ENCODE measurements around the gene MOV10L1. TPM values are rescaled to one million over a fixed set of nuclear protein-coding genes. Genes with fewer than 3 reads are reported as not detected.

Gene MOV10L1
- total and polyA plus RNA-seq, 10 donors, result 0.10 to 0.37 (median 0.15) TPM; not detected in 7

- Histone ChIP-seq H3K27ac (no peak overlapping the region), H3K4me1 (peaks cover 0 to 7% (median 0%) of the 10 kb centered on the region in 6 donors), H3K27me3 (replicated peaks in 1 of 7) (peaks cover 0 to 58% (median 22%) of the 10 kb centered on the region in 7 donors), H3K36me3 (no peaks in the 10 kb centered on the region), H3K4me3 (no peak overlapping the region), H3K9me3 (peaks cover 0 to 27% (median 12%) of the 10 kb centered on the region in 8 donors)
- no peak for DNase-seq
- WGBS, 5 donors, result 88 to 91% (median 90%) methylated on average over 36 of the region's 36 CpGs
- intact Hi-C loops (cut with DNase I; ENCODE audit: low total_unique reads), result no loop called here
- TF ChIP-seq POLR2A (IDR thresholded peaks at IDR 0.05), result no peak
- TF ChIP-seq POLR2AphosphoS5 (IDR thresholded peaks at IDR 0.05), result no peak
- no peak for TF ChIP-seq CTCF (IDR thresholded peaks at IDR 0.05 in 8 of 11, conservative IDR thresholded peaks at IDR 0.05 in 3 of 11)
Measured at GRCh38 chr22:50049299-50050195, 40.3 kb upstream of the MOV10L1 start.

- Histone ChIP-seq H3K4me1 (peaks cover 0 to 7% (median 0%) of the 10 kb centered on the region in 6 donors), H3K27me3 (replicated peaks in 1 of 7) (peaks cover 0 to 56% (median 4%) of the 10 kb centered on the region in 7 donors), H3K9me3 (peaks cover 0 to 27% (median 12%) of the 10 kb centered on the region in 8 donors), H3K27ac (no peak overlapping the region), H3K36me3 (no peaks in the 10 kb centered on the region), H3K4me3 (no peak overlapping the region)
- intact Hi-C loops (cut with DNase I; ENCODE audit: low total_unique reads), result no loop called here
- WGBS, 5 donors, result 86 to 94% (median 90%) methylated on average over 14 to 18 of the region's 18 CpGs
- DNase-seq, result no peak
- TF ChIP-seq POLR2A (IDR thresholded peaks at IDR 0.05) (no peak), CTCF (IDR thresholded peaks at IDR 0.05 in 8 of 11, conservative IDR thresholded peaks at IDR 0.05 in 3 of 11) (no peak), POLR2AphosphoS5 (IDR thresholded peaks at IDR 0.05) (no peak)
Measured at GRCh38 chr22:50051930-50052329, 37.9 kb upstream of the MOV10L1 start.

GRCh38 chr22:50053861-50054260 is 35.9 kb upstream of the MOV10L1 start:
- Histone ChIP-seq H3K27me3 (replicated peaks in 1 of 7) (peaks cover 3 to 56% (median 11%) of the 10 kb centered on the region in 7 donors), H3K9me3 (peaks cover 0 to 27% (median 12%) of the 10 kb centered on the region in 8 donors), H3K4me3 (no peak overlapping the region), H3K4me1 (peaks cover 0 to 13% (median 6%) of the 10 kb centered on the region in 6 donors), H3K36me3 (no peaks in the 10 kb centered on the region), H3K27ac (no peak overlapping the region)
- intact Hi-C loops (cut with DNase I; ENCODE audit: low total_unique reads), result no loop called here
- TF ChIP-seq POLR2A (IDR thresholded peaks at IDR 0.05) (no peak), POLR2AphosphoS5 (IDR thresholded peaks at IDR 0.05) (no peak), CTCF (IDR thresholded peaks at IDR 0.05 in 8 of 11, conservative IDR thresholded peaks at IDR 0.05 in 3 of 11) (no peak)
- no peak for DNase-seq
- 72 to 85% (median 83%) methylated on average over 18 of the region's 18 CpGs for WGBS, 5 donors

Data from spleen (tissue), 11 donors.